ENCODE measurements around the gene SETD4. TPM values are rescaled to one million over a fixed set of nuclear protein-coding genes. Genes with fewer than 3 reads are reported as not detected.

SETD4 gene
- total RNA-seq, 1 donor from 2014 or later: 21.6 TPM

GRCh38 chr21:35989138-35989735, 71.1 kb downstream of the SETD4 start:
- no peak overlapping the region for H2AFZ ChIP-seq (replicated peaks)
- no peak for DNase-seq (ENCODE audit: low spot score)

GRCh38 chr21:35988416-35989137, 71.7 kb downstream of the SETD4 start:
- H3K4me1 Mint-ChIP-seq: peaks cover 5% of the 10 kb centered on the region
- Histone ChIP-seq H3K36me3 (no peaks in the 10 kb centered on the region), H3K79me2 (ENCODE audit: low read depth) (no peaks in the 10 kb centered on the region), H3F3A (ENCODE audit: low read depth) (no peaks in the 10 kb centered on the region), H3K9me3 (ENCODE audit: low read depth) (no peaks in the 10 kb centered on the region), H3K9ac (no peak overlapping the region), H3K4me1 (no peaks in the 10 kb centered on the region), H3K4me3 (no peak overlapping the region), H3K4me2 (no peak overlapping the region), H3K27me3 (no peaks in the 10 kb centered on the region), H2AFZ (replicated peaks) (no peak overlapping the region), H4K20me1 (ENCODE audit: low read depth) (no peaks in the 10 kb centered on the region), H3K27ac (no peak overlapping the region)
- H3K27me3 Mint-ChIP-seq (ENCODE audit: insufficient read depth, low read depth): peaks cover 2% of the 10 kb centered on the region
- no peak for DNase-seq (ENCODE audit: low spot score)
- TF ChIP-seq EZH2phosphoT487 (IDR thresholded peaks at IDR 0.05) (no peak), EZH2 (IDR thresholded peaks at IDR 0.05) (no peak), CTCF (IDR thresholded peaks at IDR 0.05) (no peak)
- H3K27ac Mint-ChIP-seq: no peak overlapping the region
- H3K4me3 Mint-ChIP-seq: no peak overlapping the region
- H3K36me3 Mint-ChIP-seq: no peaks in the 10 kb centered on the region
- H3K9me3 Mint-ChIP-seq: no peaks in the 10 kb centered on the region

More at GRCh38 chr21:35989138-35989735, 71.1 kb downstream of the SETD4 start:
- no peak overlapping the region for H3K4me3 Mint-ChIP-seq
- Histone ChIP-seq H4K20me1 (ENCODE audit: low read depth) (no peaks in the 10 kb centered on the region), H3K9ac (no peak overlapping the region), H3K4me3 (no peak overlapping the region), H3K9me3 (ENCODE audit: low read depth) (no peaks in the 10 kb centered on the region), H3F3A (ENCODE audit: low read depth) (no peaks in the 10 kb centered on the region), H3K4me2 (no peak overlapping the region), H3K27ac (no peak overlapping the region), H3K36me3 (no peaks in the 10 kb centered on the region), H3K4me1 (no peaks in the 10 kb centered on the region), H3K79me2 (ENCODE audit: low read depth) (no peaks in the 10 kb centered on the region), H3K27me3 (no peaks in the 10 kb centered on the region)
- H3K27ac Mint-ChIP-seq: no peak overlapping the region
- H3K9me3 Mint-ChIP-seq: no peaks in the 10 kb centered on the region
- no peaks in the 10 kb centered on the region for H3K36me3 Mint-ChIP-seq
- no peak for TF ChIP-seq EZH2phosphoT487 (IDR thresholded peaks at IDR 0.05)
- TF ChIP-seq CTCF (IDR thresholded peaks at IDR 0.05): no peak
- no peak for TF ChIP-seq EZH2 (IDR thresholded peaks at IDR 0.05)
- no peaks in the 10 kb centered on the region for H3K27me3 Mint-ChIP-seq (ENCODE audit: insufficient read depth, low read depth)
- H3K4me1 Mint-ChIP-seq: peaks cover 5% of the 10 kb centered on the region

DNA sequence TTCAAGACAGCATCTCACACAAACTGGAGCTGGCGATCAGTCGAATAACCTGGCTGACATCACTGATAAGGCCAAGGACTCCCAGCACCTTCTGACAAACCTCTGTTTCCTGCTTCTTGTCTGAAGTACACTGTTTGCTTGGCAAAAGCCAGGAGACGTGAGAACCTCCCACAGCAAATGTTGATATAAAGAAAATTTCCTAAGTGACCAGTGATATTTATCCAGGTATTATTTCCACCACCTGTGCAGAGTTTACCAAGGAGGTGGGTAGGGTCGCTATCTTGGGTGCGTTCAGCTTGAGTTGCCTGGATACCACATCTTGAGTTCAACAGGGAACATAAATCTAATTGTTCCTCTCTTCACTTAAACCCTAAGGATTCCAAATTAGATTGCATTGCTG, 72.9 kb downstream of the SETD4 start:
- H3K9ac ChIP-seq: no peak overlapping the region
- no peak overlapping the region for H3K4me2 ChIP-seq
- no peak for DNase-seq (ENCODE audit: low spot score)
- no peak overlapping the region for H3K27ac ChIP-seq
- H3K4me1 ChIP-seq: no peaks in the 10 kb centered on the region
- no peaks in the 10 kb centered on the region for H3K9me3 ChIP-seq (ENCODE audit: low read depth)
- H3F3A ChIP-seq (ENCODE audit: low read depth): no peaks in the 10 kb centered on the region
- no peak overlapping the region for H3K27ac Mint-ChIP-seq
- H3K4me1 Mint-ChIP-seq: peaks cover 5% of the 10 kb centered on the region
- H2AFZ ChIP-seq (replicated peaks): no peak overlapping the region
- H3K4me3 Mint-ChIP-seq: no peak overlapping the region
- H4K20me1 ChIP-seq (ENCODE audit: low read depth): no peaks in the 10 kb centered on the region
- H3K9me3 Mint-ChIP-seq: no peaks in the 10 kb centered on the region
- no peak overlapping the region for H3K4me3 ChIP-seq
- H3K36me3 Mint-ChIP-seq: no peaks in the 10 kb centered on the region
- no peaks in the 10 kb centered on the region for H3K79me2 ChIP-seq (ENCODE audit: low read depth)
- peaks cover 2% of the 10 kb centered on the region for H3K27me3 Mint-ChIP-seq (ENCODE audit: insufficient read depth, low read depth)
- no peaks in the 10 kb centered on the region for H3K27me3 ChIP-seq
- H3K36me3 ChIP-seq: no peaks in the 10 kb centered on the region
- no peak for TF ChIP-seq EZH2 (IDR thresholded peaks at IDR 0.05)
- no peak for TF ChIP-seq CTCF (IDR thresholded peaks at IDR 0.05)

Measured in neural progenitor cell (in vitro differentiated cells).